HepG2 (cell line): ENCODE data around the gene FAM110A. TPM values are rescaled to one million over a fixed set of nuclear protein-coding genes. Genes with fewer than 3 reads are reported as not detected.

Experiments used
- JUNB ChIP-seq: sonication (generic); formaldehyde crosslinking; IDR thresholded peaks from 2 replicates; pipeline ENCODE4 v1.8.0; 2022; ENCODE audit warnings: missing genetic modification reagents, mild to moderate bottlenecking, borderline replicate concordance
- MEF2D ChIP-seq: sonication (generic); formaldehyde crosslinking; IDR thresholded peaks from 2 replicates; pipeline ENCODE4 v1.5.1; 2020; ENCODE audit warnings: mild to moderate bottlenecking, missing genetic modification reagents
- MIXL1 ChIP-seq: IDR thresholded peaks from 2 replicates; pipeline ENCODE4 v1.6.1; 2016
- NR2F1 ChIP-seq, 2 experiments: fragments of 450-650 bp in 1 of 2; formaldehyde crosslinking in 1 of 2; IDR thresholded peaks; 2 replicates each; pipeline versions ENCODE4 v1.5.0 to v1.6.1; 2016 to 2020; ENCODE audit warnings: mild to moderate bottlenecking in 1 of 2, missing compliant biosample characterization in 1 of 2, missing genetic modification reagents in 1 of 2, moderate library complexity in 1 of 2
- PTBP1 ChIP-seq: fragments of 200-400 bp; formaldehyde crosslinking; IDR thresholded peaks from 2 replicates; pipeline ENCODE4 v1.6.1; 2018; ENCODE audit warnings: low read length, low read depth; ENCODE audit not compliant: poor library complexity, severe bottlenecking
- RFXAP ChIP-seq: sonication (generic); formaldehyde crosslinking; IDR thresholded peaks from 2 replicates; pipeline ENCODE4 v1.4.0; 2020; ENCODE audit warnings: missing genetic modification reagents, borderline replicate concordance
- ZNF235 ChIP-seq: sonication (generic); formaldehyde crosslinking; IDR thresholded peaks from 2 replicates; pipeline ENCODE4 v1.8.1; 2023; ENCODE audit warnings: mild to moderate bottlenecking, missing genetic modification reagents, borderline replicate concordance
- ZNF33B ChIP-seq: sonication (generic); formaldehyde crosslinking; IDR thresholded peaks from 2 replicates; pipeline ENCODE4 v1.5.1; 2020; ENCODE audit warnings: mild to moderate bottlenecking, missing genetic modification reagents
- ZNF709 ChIP-seq: sonication (generic); formaldehyde crosslinking; IDR thresholded peaks from 2 replicates; pipeline ENCODE4 v1.5.0; 2020; ENCODE audit warnings: mild to moderate bottlenecking, missing genetic modification reagents
- polyA plus RNA-seq, 8 experiments: library from polyadenylated mRNA; depleted of rRNA in 3 of 8; stranded (reverse) in 7 of 8; unstranded in 1 of 8; fragments of >200 nt; fragmentation: Illumina TruSeq in 4 of 8; extraction: Trizol in 4 of 8; gene quantifications; 2 replicates each; pipeline versions ENCODE4 v1.2.1 to v1.2.3, GENCODE V29; 2011 to 2016; ENCODE audit warnings: low read depth in 4 of 8, missing spikeins in 1 of 8, mixed read lengths in 1 of 8; ENCODE audit not compliant: insufficient read depth in 1 of 8
- total RNA-seq, 5 experiments: library from RNA; depleted of rRNA; stranded (reverse); fragments of >200 nt; fragmentation: Illumina TruSeq; extraction: Trizol; gene quantifications; 2 replicates each; pipeline ENCODE4 v1.2.3, GENCODE V29; 2016; ENCODE audit warnings: low read depth in 1 of 5
- TF ChIP-seq, protein P1 (sequence below), 2 experiments: IDR thresholded peaks; 2 replicates each; pipeline ENCODE4 v1.6.1; 2011 to 2012; ENCODE audit warnings: low read length in 2 of 2, borderline replicate concordance in 1 of 2, low read depth in 1 of 2, mild to moderate bottlenecking in 1 of 2, moderate library complexity in 1 of 2
- TF ChIP-seq, protein P2 (sequence below): IDR thresholded peaks from 2 replicates; pipeline ENCODE4 v1.4.0; 2020; ENCODE audit warnings: mild to moderate bottlenecking, missing genetic modification reagents
- TF ChIP-seq, protein P3 (sequence below): sonication (generic); formaldehyde crosslinking; IDR thresholded peaks from 2 replicates; pipeline ENCODE4 v1.9.0; 2021; ENCODE audit warnings: missing genetic modification reagents, mild to moderate bottlenecking, borderline replicate concordance
- TF ChIP-seq, protein P4 (sequence below): sonication (generic); formaldehyde crosslinking; conservative IDR thresholded peaks from 2 replicates; pipeline ENCODE4 v1.4.0; 2020; ENCODE audit warnings: missing genetic modification reagents
- TF ChIP-seq, protein P5 (sequence below): sonication (generic); formaldehyde crosslinking; IDR thresholded peaks from 2 replicates; pipeline ENCODE4 v1.4.0; 2020; ENCODE audit warnings: mild to moderate bottlenecking, missing genetic modification reagents

The FAM110A gene
- total and polyA plus RNA-seq, 2 of the 13 experiments (the other 11 are each of a cell fraction or from before 2014, with no cell fraction given): 1.9 TPM

DNA sequence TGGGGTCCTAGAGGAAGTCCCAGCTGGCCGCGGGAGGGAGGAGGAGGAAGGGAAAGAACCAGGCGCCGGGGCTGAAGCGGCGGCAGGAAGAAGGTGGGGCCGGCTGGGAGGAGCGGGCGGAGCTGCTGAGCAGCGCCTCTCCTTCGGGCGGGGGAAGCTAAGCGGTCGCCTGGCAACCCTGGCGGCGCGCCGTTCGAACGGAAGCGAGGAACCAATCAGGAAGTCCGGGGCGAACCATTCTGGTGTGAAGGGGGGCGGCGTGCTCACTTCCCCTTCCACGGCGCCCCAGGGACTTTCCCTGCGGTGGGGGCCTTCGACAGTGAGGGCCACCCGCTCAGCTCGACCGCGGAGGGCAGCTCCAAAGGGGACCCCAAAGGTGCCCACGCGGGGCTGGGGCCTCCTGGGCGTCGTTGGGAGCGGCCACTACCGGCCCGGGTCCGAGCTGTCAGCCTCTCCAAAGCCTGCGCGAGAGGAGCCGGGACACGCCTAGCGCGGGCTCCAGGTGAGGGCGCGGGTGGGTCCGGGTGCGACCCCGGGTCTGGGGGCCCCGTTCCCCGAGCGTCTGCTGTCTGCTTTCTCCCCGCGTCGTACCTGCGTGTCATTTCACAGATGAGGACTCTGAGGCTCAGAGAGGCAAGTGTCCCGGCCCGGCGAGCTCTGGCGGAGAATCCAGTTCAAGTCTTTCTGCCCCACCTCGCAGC lies at the start of gene FAM110A (continued):
- TF ChIP-seq, protein P1, sequence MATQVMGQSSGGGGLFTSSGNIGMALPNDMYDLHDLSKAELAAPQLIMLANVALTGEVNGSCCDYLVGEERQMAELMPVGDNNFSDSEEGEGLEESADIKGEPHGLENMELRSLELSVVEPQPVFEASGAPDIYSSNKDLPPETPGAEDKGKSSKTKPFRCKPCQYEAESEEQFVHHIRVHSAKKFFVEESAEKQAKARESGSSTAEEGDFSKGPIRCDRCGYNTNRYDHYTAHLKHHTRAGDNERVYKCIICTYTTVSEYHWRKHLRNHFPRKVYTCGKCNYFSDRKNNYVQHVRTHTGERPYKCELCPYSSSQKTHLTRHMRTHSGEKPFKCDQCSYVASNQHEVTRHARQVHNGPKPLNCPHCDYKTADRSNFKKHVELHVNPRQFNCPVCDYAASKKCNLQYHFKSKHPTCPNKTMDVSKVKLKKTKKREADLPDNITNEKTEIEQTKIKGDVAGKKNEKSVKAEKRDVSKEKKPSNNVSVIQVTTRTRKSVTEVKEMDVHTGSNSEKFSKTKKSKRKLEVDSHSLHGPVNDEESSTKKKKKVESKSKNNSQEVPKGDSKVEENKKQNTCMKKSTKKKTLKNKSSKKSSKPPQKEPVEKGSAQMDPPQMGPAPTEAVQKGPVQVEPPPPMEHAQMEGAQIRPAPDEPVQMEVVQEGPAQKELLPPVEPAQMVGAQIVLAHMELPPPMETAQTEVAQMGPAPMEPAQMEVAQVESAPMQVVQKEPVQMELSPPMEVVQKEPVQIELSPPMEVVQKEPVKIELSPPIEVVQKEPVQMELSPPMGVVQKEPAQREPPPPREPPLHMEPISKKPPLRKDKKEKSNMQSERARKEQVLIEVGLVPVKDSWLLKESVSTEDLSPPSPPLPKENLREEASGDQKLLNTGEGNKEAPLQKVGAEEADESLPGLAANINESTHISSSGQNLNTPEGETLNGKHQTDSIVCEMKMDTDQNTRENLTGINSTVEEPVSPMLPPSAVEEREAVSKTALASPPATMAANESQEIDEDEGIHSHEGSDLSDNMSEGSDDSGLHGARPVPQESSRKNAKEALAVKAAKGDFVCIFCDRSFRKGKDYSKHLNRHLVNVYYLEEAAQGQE (IDR thresholded peaks at IDR 0.05; ENCODE audit: borderline replicate concordance in 1 of 2, low read depth in 1 of 2, low read length in 2 of 2): no peak
- TF ChIP-seq NR2F1 (CRISPR knock-in tag; IDR thresholded peaks at IDR 0.05) (no peak), MIXL1 (no peak), MEF2D (peak; percentile 47; the same call in 1 of the 2 replicates), ZNF709 (CRISPR knock-in tag) (0 out of 2 replicates have a peak, but pooled peaks have one; percentile 60), JUNB (CRISPR knock-in tag) (no peak), ZNF235 (CRISPR knock-in tag) (no peak), RFXAP (CRISPR knock-in tag) (peak; percentile 63; the same call in 1 of the 2 replicates), PTBP1 (no peak), ZNF33B (CRISPR knock-in tag) (peak; percentile 51; the same call in 1 of the 2 replicates)
- TF ChIP-seq, protein P2, sequence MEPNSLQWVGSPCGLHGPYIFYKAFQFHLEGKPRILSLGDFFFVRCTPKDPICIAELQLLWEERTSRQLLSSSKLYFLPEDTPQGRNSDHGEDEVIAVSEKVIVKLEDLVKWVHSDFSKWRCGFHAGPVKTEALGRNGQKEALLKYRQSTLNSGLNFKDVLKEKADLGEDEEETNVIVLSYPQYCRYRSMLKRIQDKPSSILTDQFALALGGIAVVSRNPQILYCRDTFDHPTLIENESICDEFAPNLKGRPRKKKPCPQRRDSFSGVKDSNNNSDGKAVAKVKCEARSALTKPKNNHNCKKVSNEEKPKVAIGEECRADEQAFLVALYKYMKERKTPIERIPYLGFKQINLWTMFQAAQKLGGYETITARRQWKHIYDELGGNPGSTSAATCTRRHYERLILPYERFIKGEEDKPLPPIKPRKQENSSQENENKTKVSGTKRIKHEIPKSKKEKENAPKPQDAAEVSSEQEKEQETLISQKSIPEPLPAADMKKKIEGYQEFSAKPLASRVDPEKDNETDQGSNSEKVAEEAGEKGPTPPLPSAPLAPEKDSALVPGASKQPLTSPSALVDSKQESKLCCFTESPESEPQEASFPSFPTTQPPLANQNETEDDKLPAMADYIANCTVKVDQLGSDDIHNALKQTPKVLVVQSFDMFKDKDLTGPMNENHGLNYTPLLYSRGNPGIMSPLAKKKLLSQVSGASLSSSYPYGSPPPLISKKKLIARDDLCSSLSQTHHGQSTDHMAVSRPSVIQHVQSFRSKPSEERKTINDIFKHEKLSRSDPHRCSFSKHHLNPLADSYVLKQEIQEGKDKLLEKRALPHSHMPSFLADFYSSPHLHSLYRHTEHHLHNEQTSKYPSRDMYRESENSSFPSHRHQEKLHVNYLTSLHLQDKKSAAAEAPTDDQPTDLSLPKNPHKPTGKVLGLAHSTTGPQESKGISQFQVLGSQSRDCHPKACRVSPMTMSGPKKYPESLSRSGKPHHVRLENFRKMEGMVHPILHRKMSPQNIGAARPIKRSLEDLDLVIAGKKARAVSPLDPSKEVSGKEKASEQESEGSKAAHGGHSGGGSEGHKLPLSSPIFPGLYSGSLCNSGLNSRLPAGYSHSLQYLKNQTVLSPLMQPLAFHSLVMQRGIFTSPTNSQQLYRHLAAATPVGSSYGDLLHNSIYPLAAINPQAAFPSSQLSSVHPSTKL: peak; percentile 62
- TF ChIP-seq, protein P3, sequence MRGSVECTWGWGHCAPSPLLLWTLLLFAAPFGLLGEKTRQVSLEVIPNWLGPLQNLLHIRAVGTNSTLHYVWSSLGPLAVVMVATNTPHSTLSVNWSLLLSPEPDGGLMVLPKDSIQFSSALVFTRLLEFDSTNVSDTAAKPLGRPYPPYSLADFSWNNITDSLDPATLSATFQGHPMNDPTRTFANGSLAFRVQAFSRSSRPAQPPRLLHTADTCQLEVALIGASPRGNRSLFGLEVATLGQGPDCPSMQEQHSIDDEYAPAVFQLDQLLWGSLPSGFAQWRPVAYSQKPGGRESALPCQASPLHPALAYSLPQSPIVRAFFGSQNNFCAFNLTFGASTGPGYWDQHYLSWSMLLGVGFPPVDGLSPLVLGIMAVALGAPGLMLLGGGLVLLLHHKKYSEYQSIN (CRISPR knock-in tag): no peak
- TF ChIP-seq, protein P4, sequence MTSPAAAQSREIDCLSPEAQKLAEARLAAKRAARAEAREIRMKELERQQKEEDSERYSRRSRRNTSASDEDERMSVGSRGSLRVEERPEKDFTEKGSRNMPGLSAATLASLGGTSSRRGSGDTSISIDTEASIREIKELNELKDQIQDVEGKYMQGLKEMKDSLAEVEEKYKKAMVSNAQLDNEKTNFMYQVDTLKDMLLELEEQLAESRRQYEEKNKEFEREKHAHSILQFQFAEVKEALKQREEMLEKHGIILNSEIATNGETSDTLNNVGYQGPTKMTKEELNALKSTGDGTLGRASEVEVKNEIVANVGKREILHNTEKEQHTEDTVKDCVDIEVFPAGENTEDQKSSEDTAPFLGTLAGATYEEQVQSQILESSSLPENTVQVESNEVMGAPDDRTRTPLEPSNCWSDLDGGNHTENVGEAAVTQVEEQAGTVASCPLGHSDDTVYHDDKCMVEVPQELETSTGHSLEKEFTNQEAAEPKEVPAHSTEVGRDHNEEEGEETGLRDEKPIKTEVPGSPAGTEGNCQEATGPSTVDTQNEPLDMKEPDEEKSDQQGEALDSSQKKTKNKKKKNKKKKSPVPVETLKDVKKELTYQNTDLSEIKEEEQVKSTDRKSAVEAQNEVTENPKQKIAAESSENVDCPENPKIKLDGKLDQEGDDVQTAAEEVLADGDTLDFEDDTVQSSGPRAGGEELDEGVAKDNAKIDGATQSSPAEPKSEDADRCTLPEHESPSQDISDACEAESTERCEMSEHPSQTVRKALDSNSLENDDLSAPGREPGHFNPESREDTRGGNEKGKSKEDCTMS (CRISPR knock-in tag): no peak
- TF ChIP-seq, protein P5, sequence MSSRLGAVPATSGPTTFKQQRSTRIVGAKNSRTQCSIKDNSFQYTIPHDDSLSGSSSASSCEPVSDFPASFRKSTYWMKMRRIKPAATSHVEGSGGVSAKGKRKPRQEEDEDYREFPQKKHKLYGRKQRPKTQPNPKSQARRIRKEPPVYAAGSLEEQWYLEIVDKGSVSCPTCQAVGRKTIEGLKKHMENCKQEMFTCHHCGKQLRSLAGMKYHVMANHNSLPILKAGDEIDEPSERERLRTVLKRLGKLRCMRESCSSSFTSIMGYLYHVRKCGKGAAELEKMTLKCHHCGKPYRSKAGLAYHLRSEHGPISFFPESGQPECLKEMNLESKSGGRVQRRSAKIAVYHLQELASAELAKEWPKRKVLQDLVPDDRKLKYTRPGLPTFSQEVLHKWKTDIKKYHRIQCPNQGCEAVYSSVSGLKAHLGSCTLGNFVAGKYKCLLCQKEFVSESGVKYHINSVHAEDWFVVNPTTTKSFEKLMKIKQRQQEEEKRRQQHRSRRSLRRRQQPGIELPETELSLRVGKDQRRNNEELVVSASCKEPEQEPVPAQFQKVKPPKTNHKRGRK (CRISPR knock-in tag): no peak
